LoVo (cell line): ENCODE data around the gene PRAMEF17.
"Not testable (repeated sequence)": the region's sequence is repeated elsewhere in the genome, so short reads cannot be mapped to it uniquely, and the experiment has no call there.

ENCODE experiments used
- DNase-seq: peaks from one replicate; pipeline ENCODE4 v3.0.0-alpha.2; 2016; ENCODE audit warnings: low spot score

Gene PRAMEF17

DNA sequence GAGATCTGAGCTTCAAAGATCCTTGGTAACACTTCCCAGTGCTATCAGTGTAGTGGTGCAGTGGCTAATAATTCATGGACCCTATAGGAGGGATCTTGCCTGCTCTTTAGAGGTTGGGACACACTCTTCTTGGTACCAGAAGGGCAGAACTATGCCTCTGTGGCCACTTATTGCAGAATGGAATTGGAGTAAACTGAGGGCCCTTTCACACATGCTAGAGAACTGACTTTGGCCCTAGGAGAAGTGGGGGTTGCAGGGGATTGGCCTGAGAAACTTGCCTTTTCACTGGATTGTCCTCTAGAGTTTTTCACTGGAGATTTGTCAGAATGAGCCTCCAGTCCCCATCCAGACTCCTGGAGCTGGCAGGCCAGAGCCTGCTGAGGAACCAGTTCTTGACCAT, at the start of gene PRAMEF17:
Gene PRAMEF17 (plus strand): TSS at position 301 of the 400 bp plus-strand sequence. CDS start 26 bp downstream, at position 327.
- not testable (repeated sequence) for DNase-seq

DNA sequence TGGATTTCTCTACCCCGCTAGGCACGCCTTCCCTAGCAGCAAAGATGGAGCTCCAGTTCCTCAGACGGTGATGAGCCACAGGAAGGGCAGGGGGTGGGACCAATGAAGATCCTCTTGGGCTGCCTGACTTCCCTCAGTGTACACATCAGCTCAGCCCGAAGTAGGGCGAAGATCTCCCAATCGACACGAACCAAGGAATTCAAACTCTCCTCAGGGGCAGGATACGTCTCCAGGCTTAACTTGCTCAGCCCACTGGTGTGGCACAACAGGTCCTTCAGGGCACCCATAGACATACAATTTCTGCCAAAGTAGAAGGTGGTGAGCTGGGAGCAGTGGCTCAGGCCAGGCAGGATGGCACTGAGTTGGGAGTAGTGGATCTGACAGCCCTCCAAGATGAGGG, 46.9 kb upstream of the PRAMEF17 start:
- DNase-seq = not testable (repeated sequence)

DNA sequence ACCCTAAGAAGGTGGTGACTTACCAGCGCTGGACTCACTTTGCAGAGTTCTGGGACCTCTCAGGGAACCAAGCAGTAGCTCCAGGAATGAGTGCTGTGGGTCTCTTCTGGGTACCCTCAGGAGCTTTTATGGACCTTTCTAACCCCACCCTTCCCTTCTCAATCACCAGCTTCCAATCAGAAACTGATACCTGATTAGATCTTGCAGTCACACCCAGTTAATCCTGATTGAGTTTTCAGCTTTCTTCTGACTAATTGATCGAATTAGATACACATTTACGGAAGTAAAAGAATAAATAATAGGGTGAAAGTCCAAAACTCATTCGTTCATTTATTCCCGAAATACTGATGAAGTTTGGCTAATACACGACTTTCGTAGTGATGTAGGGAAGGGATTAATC, 42.4 kb upstream of the PRAMEF17 start, which contains the start of gene PRAMEF14:
Gene PRAMEF14 (minus strand): TSS at position 101 of the 400 bp plus-strand sequence. CDS start 1,820 bp downstream, outside the sequence.
- not testable (repeated sequence) for DNase-seq

DNA sequence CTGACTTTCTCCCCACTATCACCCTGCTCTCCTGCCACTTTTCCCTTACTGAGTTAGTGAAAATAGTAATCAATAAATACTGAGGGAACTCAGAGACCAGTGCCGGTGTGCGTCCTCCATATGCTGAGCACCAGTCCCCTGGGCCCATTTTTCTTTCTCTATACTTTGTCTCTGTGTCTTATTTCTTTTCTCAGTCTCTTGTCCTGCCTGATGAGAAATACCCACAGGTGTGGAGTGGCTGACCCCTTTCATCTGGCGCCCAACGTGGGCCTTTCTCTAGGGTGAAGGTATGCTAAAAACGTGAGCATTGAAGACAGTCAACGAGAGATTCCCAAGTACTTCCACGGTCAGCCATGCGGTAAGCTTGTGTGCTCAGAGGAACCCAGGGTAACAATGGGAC, 36.0 kb upstream of the PRAMEF17 start:
- not testable (repeated sequence) for DNase-seq

DNA sequence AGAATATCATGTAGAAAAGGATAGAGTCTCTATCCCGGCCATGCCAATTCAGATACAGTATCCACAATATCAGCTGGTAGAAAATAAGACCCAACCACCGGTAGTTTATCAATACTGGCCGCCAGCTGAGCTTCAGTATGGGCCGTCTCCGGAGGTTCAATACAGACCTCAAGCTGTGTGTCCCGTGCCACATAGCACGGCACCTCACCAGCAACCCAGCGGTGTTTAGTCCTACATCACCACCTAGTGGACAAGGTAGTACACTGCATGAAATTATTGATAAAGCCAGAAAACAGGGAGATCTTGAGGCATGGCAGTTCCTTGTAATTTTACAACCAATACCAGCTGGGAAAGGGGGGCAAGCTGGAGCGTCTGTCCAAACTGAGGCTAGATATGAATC, 35.0 kb upstream of the PRAMEF17 start:
- DNase-seq = not testable (repeated sequence)

- DNase-seq = peak; percentile 42
Measured at GRCh38 chr1:13356774-13357173, 32.7 kb upstream of the PRAMEF17 start.

DNA sequence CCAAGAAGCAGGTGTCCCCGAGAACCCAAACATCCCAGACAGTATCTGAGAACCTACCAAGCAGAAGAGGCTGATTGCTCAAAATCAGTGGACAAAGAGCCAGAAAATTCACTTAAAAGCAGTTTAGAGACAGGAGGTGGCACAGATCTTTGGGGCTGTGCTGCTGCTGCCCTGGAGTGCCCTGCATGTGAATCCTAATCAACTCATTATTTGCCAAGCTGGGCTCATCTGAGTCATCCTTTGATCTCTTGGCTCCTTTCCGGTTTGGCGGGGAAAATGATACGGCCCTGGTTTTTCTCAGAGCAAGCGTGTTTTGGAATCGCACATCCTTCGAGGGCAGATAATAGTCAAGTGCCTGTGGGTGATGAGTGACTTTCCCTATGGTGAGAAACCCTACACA, 27.1 kb upstream of the PRAMEF17 start:
- not testable (repeated sequence) for DNase-seq

DNA sequence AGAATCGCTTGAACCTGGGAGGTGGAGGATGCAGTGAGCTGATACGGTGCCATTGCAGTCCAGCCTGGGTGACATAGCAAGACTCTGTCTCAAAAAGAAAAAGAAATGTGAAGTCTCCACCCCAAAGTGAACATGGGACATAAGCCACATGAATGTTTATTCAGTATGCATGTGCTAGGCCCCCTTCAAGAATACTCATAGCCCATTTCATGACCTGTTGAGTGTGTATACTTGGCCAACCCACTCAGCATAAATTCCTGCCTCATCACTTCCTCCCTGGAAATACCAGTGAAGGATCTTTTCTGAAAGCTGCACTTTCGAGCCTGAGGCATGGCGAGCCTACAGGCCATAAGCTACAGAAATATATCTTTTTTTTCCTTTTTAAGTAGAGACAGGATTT, 24.5 kb upstream of the PRAMEF17 start:
- DNase-seq = not testable (repeated sequence)

GRCh38 chr1:13366536-13366935, 22.9 kb upstream of the PRAMEF17 start:
- not testable (repeated sequence) for DNase-seq

DNA sequence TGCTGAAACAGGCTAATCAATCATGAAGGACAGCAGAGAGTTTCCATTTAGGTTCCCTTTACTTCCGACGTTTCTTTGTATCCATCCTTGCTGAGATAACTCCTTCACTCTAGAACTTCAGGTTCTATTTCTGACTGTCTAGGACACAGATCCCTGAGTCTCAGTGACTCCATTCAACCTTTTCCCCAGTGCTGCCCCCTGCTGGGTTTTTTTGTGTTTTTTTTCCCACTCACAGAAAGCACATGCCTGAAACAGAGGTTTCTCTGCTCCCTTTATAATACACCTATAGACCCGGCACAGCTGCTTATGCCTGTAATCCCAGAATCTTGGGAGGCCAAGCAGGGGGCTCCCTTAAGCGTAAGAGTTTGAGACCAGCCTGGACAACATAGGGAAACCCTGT, 20.9 kb upstream of the PRAMEF17 start:
- DNase-seq = not testable (repeated sequence)

DNA sequence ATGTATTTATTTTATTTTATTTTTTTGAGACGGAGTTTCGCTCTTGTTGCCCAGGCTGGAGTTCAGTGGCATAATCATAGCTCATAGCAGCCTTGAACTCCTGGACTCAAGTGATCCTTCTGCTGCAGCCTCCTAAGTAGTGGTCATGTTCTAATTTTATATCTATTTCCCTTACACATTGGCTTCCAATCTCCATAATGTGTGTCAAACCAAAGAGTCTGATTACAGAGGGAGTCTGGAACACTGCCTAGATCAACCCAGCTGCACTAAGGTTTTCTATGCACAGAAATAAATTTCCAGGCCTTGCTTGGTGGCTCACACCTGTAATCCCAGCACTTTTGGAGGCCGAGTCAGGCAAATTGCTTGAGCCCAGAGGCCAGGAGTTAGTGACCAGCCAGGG, 10.4 kb upstream of the PRAMEF17 start:
- not testable (repeated sequence) for DNase-seq

DNA sequence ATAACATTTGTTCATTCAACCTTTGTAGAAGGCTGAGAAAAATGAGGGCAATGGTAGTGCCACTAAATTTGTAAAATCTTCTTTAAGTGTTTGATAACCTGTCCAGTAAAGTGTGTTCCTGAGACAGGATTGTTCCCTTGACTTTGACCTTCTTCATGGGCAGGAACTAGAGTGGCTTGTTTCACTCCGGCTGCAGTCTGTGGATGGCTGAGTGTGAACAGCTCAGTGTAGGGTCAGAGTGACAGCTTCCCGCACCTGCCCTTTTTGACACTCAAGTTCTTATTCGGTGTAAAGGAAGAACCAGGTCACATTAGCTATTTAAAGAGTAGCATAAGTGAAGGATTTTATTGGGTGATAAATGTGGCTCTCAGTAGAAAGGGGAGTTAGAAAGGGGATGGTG, 9.1 kb upstream of the PRAMEF17 start:
- DNase-seq = not testable (repeated sequence)

- not testable (repeated sequence) for DNase-seq
Measured at GRCh38 chr1:13393004-13393403, 3.6 kb downstream of the PRAMEF17 start.

GRCh38 chr1:13394761-13395160, 5.3 kb downstream of the PRAMEF17 start:
- not testable (repeated sequence) for DNase-seq

DNA sequence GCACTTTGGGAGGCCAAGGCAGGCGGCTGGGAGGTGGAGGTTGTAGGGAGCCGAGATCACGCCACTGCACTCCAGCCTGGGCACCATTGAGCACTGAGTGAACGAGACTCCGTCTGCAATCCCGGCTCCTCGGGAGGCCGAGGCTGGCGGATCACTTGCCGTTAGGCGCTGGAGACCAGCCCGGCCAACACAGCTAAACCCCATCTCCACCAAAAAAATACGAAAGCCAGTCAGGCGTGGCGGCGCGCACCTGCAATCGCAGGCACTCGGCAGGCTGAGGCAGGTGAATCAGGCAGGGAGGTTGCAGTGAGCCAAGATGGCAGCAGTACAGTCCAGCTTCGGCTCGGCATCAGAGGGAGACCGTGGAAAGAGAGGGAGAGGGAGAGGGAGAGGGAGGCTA, 5.9 kb downstream of the PRAMEF17 start:
- not testable (repeated sequence) for DNase-seq

- no peak for DNase-seq
Measured at GRCh38 chr1:13407811-13408210, 18.4 kb downstream of the PRAMEF17 start.

GRCh38 chr1:13410150-13410549, 20.7 kb downstream of the PRAMEF17 start, which contains the start of gene PRAMEF20:
PRAMEF20 (plus strand) TSS chr1:13410450; CDS start chr1:13416355, 5,905 bp downstream.
- not testable (repeated sequence) for DNase-seq

- DNase-seq = no peak
Measured at GRCh38 chr1:13430495-13430894, 41.1 kb downstream of the PRAMEF17 start.

- DNase-seq = no peak
Measured at GRCh38 chr1:13432251-13432650, 42.8 kb downstream of the PRAMEF17 start.

DNA sequence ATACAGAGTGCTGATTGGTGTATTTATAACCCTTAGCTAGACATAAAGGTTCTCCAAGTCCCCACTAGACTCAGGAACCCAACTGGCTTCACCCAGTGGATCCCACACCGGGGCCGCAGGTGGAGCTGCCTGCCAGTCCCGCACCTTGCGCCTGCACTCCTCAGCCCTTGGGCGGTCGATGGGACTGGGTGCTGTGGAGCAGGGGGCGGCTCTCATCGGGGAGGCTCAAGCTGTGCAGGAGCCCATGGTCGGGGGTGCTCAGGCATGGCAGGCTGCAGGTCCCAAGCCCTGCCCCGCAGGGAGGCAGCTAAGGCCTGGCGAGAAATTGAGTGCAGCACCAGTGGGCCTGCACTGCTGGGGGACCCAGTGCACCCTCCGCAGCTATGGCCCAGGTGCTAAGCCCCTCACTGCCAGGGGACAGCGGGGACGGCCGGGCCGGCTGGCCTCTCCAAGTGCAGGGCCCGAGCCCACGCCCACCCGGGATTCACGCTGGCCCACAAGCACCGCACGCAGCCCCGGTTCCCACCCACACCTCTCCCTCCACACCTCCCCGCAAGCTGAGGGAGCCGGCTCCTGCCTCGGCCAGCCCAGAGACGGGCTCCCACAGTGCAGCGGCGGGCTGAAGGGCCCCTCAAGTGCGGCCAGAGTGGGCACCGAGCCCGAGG, 44.4 kb downstream of the PRAMEF17 start:
- not testable (repeated sequence) for DNase-seq

DNA sequence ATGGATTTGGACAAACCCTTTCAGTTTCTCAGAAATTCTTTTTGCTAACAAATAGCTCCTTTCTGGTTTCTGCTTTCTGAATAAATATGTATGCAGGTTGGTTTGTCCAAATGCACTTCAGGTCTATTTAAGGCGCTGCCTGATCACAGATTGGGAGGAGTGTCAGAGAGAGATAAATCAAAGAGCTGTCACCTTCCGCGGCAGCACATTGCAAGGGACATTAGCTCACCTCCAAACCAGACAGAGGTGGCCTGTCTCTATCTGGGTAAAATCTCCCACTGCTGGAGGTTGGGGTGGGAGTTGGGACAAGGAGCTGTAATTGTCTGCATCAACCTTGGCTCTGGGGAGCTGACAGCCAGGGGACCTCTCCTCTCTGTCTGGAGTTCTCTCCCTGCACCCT, 46.0 kb downstream of the PRAMEF17 start:
- DNase-seq = no peak

- DNase-seq = not testable (repeated sequence)
Measured at GRCh38 chr1:13439104-13439783, 49.8 kb downstream of the PRAMEF17 start.
